SK-N-SH (cell line): ENCODE measurements around the gene HOXC4. TPM values are rescaled to one million over a fixed set of nuclear protein-coding genes. Genes with fewer than 3 reads are reported as not detected.

Experiments
- CTCF ChIA-PET: fragments of 300-600, 350-600 bp; formaldehyde crosslinking; extraction: SDS; loops from one replicate; lab custom pipeline; 2021; lab: Yijun Ruan, JAX
- POLR2A ChIA-PET: fragments of 350-600 bp; sonication (Branson Sonifier 250); formaldehyde crosslinking; extraction: SDS; loops from one replicate; lab custom pipeline; 2020; ENCODE audit warnings: antibody characterized with exemption, inconsistent platforms; lab: Yijun Ruan, JAX
- DNase-seq: peaks from one replicate; pipeline ENCODE4 v3.0.0; 2012
- H2AFZ ChIP-seq: fragments of 200-600 bp; sonication (generic); 2 replicates; pipeline ENCODE4 v1.8.1; 2016; ENCODE audit warnings: antibody characterized with exemption, mild to moderate bottlenecking, low read depth
- H3F3A ChIP-seq: fragments of 200-600 bp; sonication (generic); replicated peaks from 2 replicates; pipeline ENCODE3; 2016; ENCODE audit warnings: antibody characterized with exemption, mild to moderate bottlenecking; ENCODE audit not compliant: insufficient read depth
- H3K27ac ChIP-seq, 2 experiments: fragments of 200-500 bp in 1 of 2; fragments of 200-600 bp in 1 of 2; sonication (Bioruptor generic) in 1 of 2; sonication (generic), shearing (Covaris generic) in 1 of 2; 2 replicates each; pipeline versions ENCODE4 v1.5.1 to v1.6.1; 2014 to 2016; ENCODE audit warnings: low read depth in 2 of 2, inconsistent platforms in 1 of 2, low read length in 1 of 2, mild to moderate bottlenecking in 1 of 2, mixed read lengths in 1 of 2
- H3K27me3 ChIP-seq: fragments of 200-600 bp; sonication (generic), shearing (Covaris generic); 2 replicates; pipeline ENCODE4 v1.6.1; 2016; ENCODE audit warnings: mixed run types; ENCODE audit not compliant: insufficient read depth
- H3K36me3 ChIP-seq, 2 experiments: fragments of 200-500 bp in 1 of 2; fragments of 200-600 bp in 1 of 2; sonication (Bioruptor generic) in 1 of 2; sonication (generic) in 1 of 2; replicated peaks in 1 of 2; 2 replicates each; pipeline versions ENCODE3 to v1.5.1; 2014 to 2016; ENCODE audit warnings: low read length in 1 of 2, mild to moderate bottlenecking in 1 of 2; ENCODE audit not compliant: insufficient read depth in 2 of 2, control insufficient read depth in 1 of 2
- H3K4me1 ChIP-seq, 2 experiments: fragments of 200-500 bp in 1 of 2; fragments of 200-600 bp in 1 of 2; sonication (Bioruptor generic) in 1 of 2; sonication (generic), shearing (Covaris generic) in 1 of 2; 2 replicates each; pipeline versions ENCODE4 v1.5.1 to v1.6.1; 2014 to 2016; ENCODE audit warnings: low read depth in 1 of 2, low read length in 1 of 2, mixed run types in 1 of 2; ENCODE audit not compliant: insufficient read depth in 2 of 2, control insufficient read depth in 1 of 2
- H3K4me2 ChIP-seq: fragments of 200-600 bp; sonication (generic), shearing (Covaris generic); 2 replicates; pipeline ENCODE4 v1.6.1; 2017; ENCODE audit warnings: mixed run types
- H3K4me3 ChIP-seq, 2 experiments: fragments of 200-500 bp in 1 of 2; fragments of 200-600 bp in 1 of 2; sonication (Bioruptor generic) in 1 of 2; sonication (generic), shearing (Covaris generic) in 1 of 2; 2 replicates each; pipeline versions ENCODE4 v1.5.1 to v1.8.1; 2014 to 2016; ENCODE audit warnings: low read depth in 2 of 2, inconsistent platforms in 1 of 2, low read length in 1 of 2, mild to moderate bottlenecking in 1 of 2, mixed read lengths in 1 of 2, moderate library complexity in 1 of 2
- H3K79me2 ChIP-seq: fragments of 200-600 bp; sonication (generic); 2 replicates; pipeline ENCODE4 v1.8.1; 2017; ENCODE audit warnings: mild to moderate bottlenecking; ENCODE audit not compliant: insufficient read depth
- H3K9ac ChIP-seq: fragments of 200-600 bp; sonication (generic); 2 replicates; pipeline ENCODE4 v1.6.1; 2017; ENCODE audit warnings: mixed run types
- H3K9me2 ChIP-seq: fragments of 200-600 bp; sonication (generic); 2 replicates; pipeline ENCODE4 v1.6.1; 2017; ENCODE audit warnings: mixed run types
- H3K9me3 ChIP-seq: fragments of 200-600 bp; sonication (generic); 2 replicates; pipeline ENCODE4 v1.6.1; 2017; ENCODE audit warnings: mixed run types, mild to moderate bottlenecking, moderate library complexity
- H4K20me1 ChIP-seq: fragments of 200-600 bp; sonication (generic); 2 replicates; pipeline ENCODE4 v1.6.1; 2017; ENCODE audit warnings: mild to moderate bottlenecking, mixed run types; ENCODE audit not compliant: insufficient read depth
- CHD2 ChIP-seq: fragments of 150-350 bp; IDR thresholded peaks from 2 replicates; pipeline ENCODE4 v1.6.1; 2018; ENCODE audit warnings: low read length; ENCODE audit not compliant: partially characterized antibody
- EP300 ChIP-seq, 2 experiments: IDR thresholded peaks; 2 replicates each; pipeline versions ENCODE4 v1.4.0 to v1.6.1; 2012; ENCODE audit warnings: borderline replicate concordance in 1 of 2, low read depth in 1 of 2, low read length in 1 of 2
- FOXM1 ChIP-seq: IDR thresholded peaks from 2 replicates; pipeline ENCODE4 v1.4.0; 2012; ENCODE audit warnings: low read depth, mild to moderate bottlenecking
- GATA2 ChIP-seq: sonication (generic); formaldehyde crosslinking; IDR thresholded peaks from 2 replicates; pipeline ENCODE4 v1.5.0; 2020; ENCODE audit warnings: mild to moderate bottlenecking, missing genetic modification reagents
- JUND ChIP-seq: IDR thresholded peaks from 2 replicates; pipeline ENCODE4 v1.4.0; 2012
- MXI1 ChIP-seq: IDR thresholded peaks from 2 replicates; pipeline ENCODE4 v1.6.1; 2012; ENCODE audit warnings: mild to moderate bottlenecking, low read depth, low read length, improper control_type of control experiment
- NRF1 ChIP-seq: IDR thresholded peaks from 2 replicates; pipeline ENCODE4 v1.6.1; 2012; ENCODE audit warnings: low read depth, mild to moderate bottlenecking, low read length
- RAD21 ChIP-seq: IDR thresholded peaks from 2 replicates; pipeline ENCODE4 v1.6.1; 2012; ENCODE audit warnings: mild to moderate bottlenecking, low read length
- RCOR1 ChIP-seq: fragments of 150-350 bp; IDR thresholded peaks from 2 replicates; pipeline ENCODE4 v1.6.1; 2017; ENCODE audit warnings: antibody characterized with exemption, low read length
- RFX5 ChIP-seq: IDR thresholded peaks from 2 replicates; pipeline ENCODE4 v1.6.1; 2012; ENCODE audit warnings: mild to moderate bottlenecking, improper control_type of control experiment, low read length
- SIN3A ChIP-seq: IDR thresholded peaks from 2 replicates; pipeline ENCODE4 v1.6.1; 2012; ENCODE audit warnings: low read depth, mild to moderate bottlenecking, low read length, moderate library complexity, borderline replicate concordance
- SMC3 ChIP-seq: IDR thresholded peaks from 2 replicates; pipeline ENCODE4 v1.6.1; 2012; ENCODE audit warnings: low read depth, low read length, improper control_type of control experiment
- TAF1 ChIP-seq: IDR thresholded peaks from 2 replicates; pipeline ENCODE4 v1.6.1; 2012; ENCODE audit warnings: low read depth, mild to moderate bottlenecking, low read length, moderate library complexity, borderline replicate concordance
- TCF12 ChIP-seq: IDR thresholded peaks from 2 replicates; pipeline ENCODE4 v1.4.0; 2012
- USF2 ChIP-seq: fragments of 150-350 bp; IDR thresholded peaks from 2 replicates; pipeline ENCODE4 v1.6.1; 2017; ENCODE audit warnings: antibody characterized with exemption, low read length, low read depth, borderline replicate concordance
- WGBS: methylation state at CpG from one replicate; pipeline ENCODE4 v1.1.6; 2017; ENCODE audit warnings: low lambda C conversion rate; 5-methylcytosine and 5-hydroxymethylcytosine counted together
- polyA plus RNA-seq, 3 experiments: library from polyadenylated mRNA; depleted of rRNA; stranded (reverse); fragments of >200 nt; gene quantifications; 2 replicates each; pipeline ENCODE4 v1.2.3, GENCODE V29; 2012
- TF ChIP-seq, protein P1 (sequence below): fragments of 200-600 bp; sonication (generic); IDR thresholded peaks from 2 replicates; pipeline ENCODE4 v1.6.1; 2017; ENCODE audit warnings: antibody characterized with exemption, mild to moderate bottlenecking, moderate library complexity
- TF ChIP-seq, protein P2 (sequence below): fragments of 150-350 bp; IDR thresholded peaks from 2 replicates; pipeline ENCODE4 v1.6.1; 2016; ENCODE audit warnings: mild to moderate bottlenecking, low read depth, low read length
- TF ChIP-seq, protein P3 (sequence below): IDR thresholded peaks from 2 replicates; pipeline ENCODE4 v1.4.0; 2012; ENCODE audit warnings: low read depth, borderline replicate concordance

Gene HOXC4
- polyA plus RNA-seq, 1 of the 3 experiments (the other 2 are of a cell fraction): 3.7 TPM

GRCh38 chr12:54032627-54033100, 21.0 kb upstream of the HOXC4 start, which contains the start of gene HOXC5:
Gene HOXC5 (plus strand): TSS chr12:54033050. CDS start chr12:54033123, 73 bp downstream.
- Histone ChIP-seq H3K9me3 (no peaks in the 10 kb centered on the region), H3K79me2 (no peaks in the 10 kb centered on the region), H3K4me1 (peaks cover 0 to 41% of the 10 kb centered on the region in 2 experiments; a peak in 1 of 4 replicates), H2AFZ (peak within 1 kb of the TSS; percentile 81), H3K27ac (peak within 1 kb of the TSS in 1 of 2 experiments; percentile 93; a peak in 3 of 4 replicates), H4K20me1 (no peaks in the 10 kb centered on the region), H3K27me3 (no peaks in the 10 kb centered on the region), H3K36me3 (no peaks in the 10 kb centered on the region), H3K4me3 (peak within 1 kb of the TSS; percentile 52 to 60), H3K4me2 (peak within 1 kb of the TSS; percentile 74), H3K9ac (peak within 1 kb of the TSS; percentile 55; the same call in 1 of the 2 replicates), H3K9me2 (no peaks in the 10 kb centered on the region), H3F3A (peaks cover 8% of the 10 kb centered on the region)
- peak; percentile 49; the same call in 1 of the 2 replicates for TF ChIP-seq MXI1
- TF ChIP-seq TAF1: peak; percentile 38; the same call in 1 of the 2 replicates
- TF ChIP-seq GATA2: no peak
- 0 out of 4 replicates have a peak, but pooled peaks of 1 of the 2 experiments have one; percentile 32 for TF ChIP-seq EP300 (IDR thresholded peaks at IDR 0.05; ENCODE audit: borderline replicate concordance in 1 of 2, low read depth in 1 of 2, low read length in 1 of 2)
- TF ChIP-seq, protein P1, sequence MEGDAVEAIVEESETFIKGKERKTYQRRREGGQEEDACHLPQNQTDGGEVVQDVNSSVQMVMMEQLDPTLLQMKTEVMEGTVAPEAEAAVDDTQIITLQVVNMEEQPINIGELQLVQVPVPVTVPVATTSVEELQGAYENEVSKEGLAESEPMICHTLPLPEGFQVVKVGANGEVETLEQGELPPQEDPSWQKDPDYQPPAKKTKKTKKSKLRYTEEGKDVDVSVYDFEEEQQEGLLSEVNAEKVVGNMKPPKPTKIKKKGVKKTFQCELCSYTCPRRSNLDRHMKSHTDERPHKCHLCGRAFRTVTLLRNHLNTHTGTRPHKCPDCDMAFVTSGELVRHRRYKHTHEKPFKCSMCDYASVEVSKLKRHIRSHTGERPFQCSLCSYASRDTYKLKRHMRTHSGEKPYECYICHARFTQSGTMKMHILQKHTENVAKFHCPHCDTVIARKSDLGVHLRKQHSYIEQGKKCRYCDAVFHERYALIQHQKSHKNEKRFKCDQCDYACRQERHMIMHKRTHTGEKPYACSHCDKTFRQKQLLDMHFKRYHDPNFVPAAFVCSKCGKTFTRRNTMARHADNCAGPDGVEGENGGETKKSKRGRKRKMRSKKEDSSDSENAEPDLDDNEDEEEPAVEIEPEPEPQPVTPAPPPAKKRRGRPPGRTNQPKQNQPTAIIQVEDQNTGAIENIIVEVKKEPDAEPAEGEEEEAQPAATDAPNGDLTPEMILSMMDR: peak; percentile 94
- peak; percentile 79 for TF ChIP-seq CHD2
- TF ChIP-seq, protein P2, sequence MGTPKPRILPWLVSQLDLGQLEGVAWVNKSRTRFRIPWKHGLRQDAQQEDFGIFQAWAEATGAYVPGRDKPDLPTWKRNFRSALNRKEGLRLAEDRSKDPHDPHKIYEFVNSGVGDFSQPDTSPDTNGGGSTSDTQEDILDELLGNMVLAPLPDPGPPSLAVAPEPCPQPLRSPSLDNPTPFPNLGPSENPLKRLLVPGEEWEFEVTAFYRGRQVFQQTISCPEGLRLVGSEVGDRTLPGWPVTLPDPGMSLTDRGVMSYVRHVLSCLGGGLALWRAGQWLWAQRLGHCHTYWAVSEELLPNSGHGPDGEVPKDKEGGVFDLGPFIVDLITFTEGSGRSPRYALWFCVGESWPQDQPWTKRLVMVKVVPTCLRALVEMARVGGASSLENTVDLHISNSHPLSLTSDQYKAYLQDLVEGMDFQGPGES: no peak
- peak; percentile 60; the same call in 1 of the 2 replicates for TF ChIP-seq SIN3A
- peak; percentile 98 for TF ChIP-seq SMC3
- TF ChIP-seq, protein P3, sequence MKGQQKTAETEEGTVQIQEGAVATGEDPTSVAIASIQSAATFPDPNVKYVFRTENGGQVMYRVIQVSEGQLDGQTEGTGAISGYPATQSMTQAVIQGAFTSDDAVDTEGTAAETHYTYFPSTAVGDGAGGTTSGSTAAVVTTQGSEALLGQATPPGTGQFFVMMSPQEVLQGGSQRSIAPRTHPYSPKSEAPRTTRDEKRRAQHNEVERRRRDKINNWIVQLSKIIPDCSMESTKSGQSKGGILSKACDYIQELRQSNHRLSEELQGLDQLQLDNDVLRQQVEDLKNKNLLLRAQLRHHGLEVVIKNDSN: peak; percentile 90
- TF ChIP-seq RCOR1: peak; percentile 38; the same call in 1 of the 2 replicates
- TF ChIP-seq TCF12: no peak
- no peak for TF ChIP-seq FOXM1
- peak; percentile 37; the same call in 1 of the 2 replicates for TF ChIP-seq USF2
- no peak for TF ChIP-seq JUND
- peak; percentile 99 for TF ChIP-seq RAD21
- TF ChIP-seq NRF1: 0 out of 2 replicates have a peak, but pooled peaks have one; percentile 27
- TF ChIP-seq RFX5: peak; percentile 57; the same call in 1 of the 2 replicates
- WGBS: 4% methylated on average over 12 of the region's 12 CpGs
- ChIA-PET CTCF (interaction anchor here (0.6 to 23.2 kb wide), 38 partner anchors 8 to 355 kb away, joined by 3 to 548 read pairs (median 6); partner anchors contain the start of genes HOXC10, HOXC4, HOXC8 and HOXC9), POLR2A (interaction anchor here (0.5 to 2.2 kb wide), 12 partner anchors 15 to 248 kb away, joined by 3 to 18 read pairs (median 4); partner anchors contain the start of genes CBX5, HNRNPA1, HOXC4 and SMUG1)
- DNase-seq: peak; percentile 93
